ENCODE measurements around the gene TCAP.

The TCAP gene, protein sequence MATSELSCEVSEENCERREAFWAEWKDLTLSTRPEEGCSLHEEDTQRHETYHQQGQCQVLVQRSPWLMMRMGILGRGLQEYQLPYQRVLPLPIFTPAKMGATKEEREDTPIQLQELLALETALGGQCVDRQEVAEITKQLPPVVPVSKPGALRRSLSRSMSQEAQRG

DNA sequence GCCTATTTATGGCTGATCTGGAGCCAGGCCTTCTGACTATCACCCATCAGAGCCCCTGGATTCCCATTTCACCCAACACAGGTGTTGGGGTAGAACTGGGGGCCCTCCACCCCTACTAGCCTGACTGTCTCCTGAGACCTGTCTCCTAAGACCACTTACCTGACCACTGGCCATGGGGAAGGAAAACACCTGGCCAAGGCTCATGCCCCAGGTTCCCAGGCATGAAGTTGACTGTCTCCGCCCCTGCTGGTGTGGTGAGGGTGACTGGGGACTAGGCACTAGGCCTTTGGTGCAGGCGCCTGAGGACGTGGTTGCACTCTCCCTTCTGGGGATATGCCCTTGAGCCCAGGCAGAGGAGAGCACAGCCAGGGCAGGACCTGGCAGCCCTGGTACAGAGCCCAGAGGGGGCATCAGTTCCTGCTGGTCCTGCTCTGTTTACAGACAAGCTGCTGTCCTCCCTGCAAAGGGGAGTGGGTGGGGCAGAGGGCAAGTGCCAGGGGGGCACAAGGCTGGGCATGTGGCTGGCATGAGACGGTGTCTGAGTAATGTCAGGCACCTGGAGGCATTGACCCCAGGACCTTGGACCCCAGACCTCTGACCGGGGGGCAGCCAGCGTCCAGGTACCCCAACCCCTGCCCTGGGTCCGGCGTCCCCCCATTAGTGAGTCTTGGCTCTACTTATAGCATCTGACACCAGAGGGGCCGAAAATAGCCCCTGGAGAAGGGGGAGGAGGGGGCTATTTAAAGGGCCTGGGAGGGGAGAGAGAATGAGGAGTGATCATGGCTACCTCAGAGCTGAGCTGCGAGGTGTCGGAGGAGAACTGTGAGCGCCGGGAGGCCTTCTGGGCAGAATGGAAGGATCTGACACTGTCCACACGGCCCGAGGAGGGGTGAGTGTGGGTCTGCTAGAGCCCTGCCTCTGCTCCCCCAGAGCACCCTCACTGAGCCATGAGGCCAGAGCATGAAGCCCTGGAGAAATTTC, at the start of gene TCAP:
Gene TCAP, plus strand, starts transcription at position 769 of the 981 bp plus-strand sequence. Its CDS starts 11 bp downstream, at position 780.
- in situ Hi-C loops (cut with MboI; ENCODE audit: low pct_unique_long_range_greater_than_20kb, low sequenced_read_pairs, unreplicated experiment) = no loop called here
- no peak for TF ChIP-seq CTCF (IDR thresholded peaks at IDR 0.05; ENCODE audit: extremely low read depth, insufficient read depth, missing control alignments)
- no peak for DNase-seq (ENCODE audit: low spot score)

- in situ Hi-C loops (cut with MboI; ENCODE audit: low pct_unique_long_range_greater_than_20kb, low sequenced_read_pairs, unreplicated experiment) = no loop called here
- TF ChIP-seq CTCF (IDR thresholded peaks at IDR 0.05; ENCODE audit: extremely low read depth, insufficient read depth, missing control alignments) = no peak
- no peak for DNase-seq (ENCODE audit: low spot score)
Observed at GRCh38 chr17:39615434-39615833, 49.7 kb upstream of the TCAP start.

DNA sequence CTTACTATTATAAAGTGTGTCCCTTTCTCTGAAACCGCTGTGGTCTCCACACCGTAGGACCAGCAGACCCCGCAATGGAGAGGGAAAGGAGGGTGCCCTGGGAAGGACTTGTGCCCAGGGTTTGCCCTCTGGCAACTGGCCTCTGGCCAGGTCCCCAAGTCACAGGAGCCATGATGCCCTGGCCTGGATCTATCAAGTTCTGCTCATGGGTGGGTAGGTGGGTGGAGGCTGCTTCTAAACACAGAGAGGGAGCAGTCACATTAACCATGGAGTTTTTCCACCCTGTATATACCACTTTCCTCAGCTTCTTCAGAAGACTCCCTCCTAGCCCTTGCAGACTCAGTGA, 48.1 kb upstream of the TCAP start:
- in situ Hi-C loops (cut with MboI; ENCODE audit: low pct_unique_long_range_greater_than_20kb, low sequenced_read_pairs, unreplicated experiment) = no loop called here
- no peak for TF ChIP-seq CTCF (IDR thresholded peaks at IDR 0.05; ENCODE audit: extremely low read depth, insufficient read depth, missing control alignments)
- no peak for DNase-seq (ENCODE audit: low spot score)

- no peak for TF ChIP-seq CTCF (IDR thresholded peaks at IDR 0.05; ENCODE audit: extremely low read depth, insufficient read depth, missing control alignments)
- no peak for DNase-seq (ENCODE audit: low spot score)
- in situ Hi-C loops (cut with MboI; ENCODE audit: low pct_unique_long_range_greater_than_20kb, low sequenced_read_pairs, unreplicated experiment) = no loop called here
Observed at GRCh38 chr17:39617446-39618245, 47.5 kb upstream of the TCAP start.

- in situ Hi-C loops (cut with MboI; ENCODE audit: low pct_unique_long_range_greater_than_20kb, low sequenced_read_pairs, unreplicated experiment) = no loop called here
- DNase-seq (ENCODE audit: low spot score) = no peak
- TF ChIP-seq CTCF (IDR thresholded peaks at IDR 0.05; ENCODE audit: extremely low read depth, insufficient read depth, missing control alignments) = no peak
Observed at GRCh38 chr17:39618246-39618913, 46.8 kb upstream of the TCAP start.
